H1 (cell line): Measurements from ENCODE around the gene SLC2A1. TPM values are rescaled to one million over a fixed set of nuclear protein-coding genes. Genes with fewer than 3 reads are reported as not detected.
A peak's percentile ranks its signal among the peaks of the same experiment; 100 is the strongest.

ENCODE experiments used
- CTCF ChIA-PET: fragments of 300-600 bp; sonication (Branson Sonifier 250); formaldehyde crosslinking; loops from one replicate; lab custom pipeline; 2021; ENCODE audit not compliant: partially characterized antibody; lab: Charles Lee
- POLR2A ChIA-PET: fragments of 300-600 bp; sonication (Branson Sonifier 250); formaldehyde crosslinking; loops from one replicate; lab custom pipeline; 2021; ENCODE audit warnings: inconsistent platforms; ENCODE audit not compliant: partially characterized antibody; lab: Charles Lee
- DNase-seq, 2 experiments: peaks; one replicate each; pipeline versions ENCODE4 v3.0.0 to v3.0.0-alpha.2; 2010 to 2022; ENCODE audit warnings: low spot score in 2 of 2, low read depth in 1 of 2, mixed read lengths in 1 of 2
- FAIRE-seq: peaks from 2 replicates; lab custom pipeline; 2011; peaks lifted over from hg19 to GRCh38; lab: Jason Lieb, UNC
- H2AFZ ChIP-seq: 2 replicates; pipeline ENCODE4 v1.8.1; 2012; ENCODE audit warnings: low read length, inconsistent platforms
- H2AK5ac ChIP-seq: 2 replicates; pipeline ENCODE4 v1.6.1; 2013; ENCODE audit warnings: low read depth, low read length
- H2BK120ac ChIP-seq: replicated peaks from 2 replicates; pipeline ENCODE3; 2013; ENCODE audit warnings: low read depth, low read length, inconsistent platforms
- H2BK12ac ChIP-seq: 2 replicates; pipeline ENCODE4 v1.6.1; 2013; ENCODE audit warnings: low read depth, low read length
- H2BK15ac ChIP-seq: 2 replicates; pipeline ENCODE4 v1.6.1; 2013; ENCODE audit warnings: low read length
- H2BK20ac ChIP-seq: 2 replicates; pipeline ENCODE4 v1.6.1; 2013; ENCODE audit warnings: low read length
- H2BK5ac ChIP-seq: 2 replicates; pipeline ENCODE4 v1.6.1; 2013; ENCODE audit warnings: low read depth, low read length
- H3K14ac ChIP-seq: 2 replicates; pipeline ENCODE4 v1.6.1; 2013; ENCODE audit warnings: inconsistent platforms; ENCODE audit not compliant: insufficient read length
- H3K18ac ChIP-seq: 2 replicates; pipeline ENCODE4 v1.6.1; 2013; ENCODE audit warnings: low read length; ENCODE audit errors: extremely low read depth
- H3K23ac ChIP-seq: 2 replicates; pipeline ENCODE4 v1.6.1; 2013; ENCODE audit warnings: inconsistent platforms; ENCODE audit not compliant: insufficient read length
- H3K23me2 ChIP-seq: 2 replicates; pipeline ENCODE4 v1.6.1; 2013; ENCODE audit warnings: low read depth, low read length
- H3K27ac ChIP-seq: 2 replicates; pipeline ENCODE4 v1.6.1; 2011; ENCODE audit warnings: low read depth, low read length, inconsistent platforms
- H3K27me3 ChIP-seq, 4 experiments: replicated peaks in 1 of 4; 1 replicate in 1 of 4; 2 replicates in 3 of 4; pipeline versions ENCODE4 v1.6.1 to v1.8.1; 2011 to 2013; ENCODE audit warnings: low read length in 3 of 4, mild to moderate bottlenecking in 3 of 4, inconsistent platforms in 2 of 4, mixed read lengths in 2 of 4, moderate library complexity in 1 of 4; ENCODE audit not compliant: control insufficient read depth in 3 of 4, insufficient read depth in 3 of 4; ENCODE audit errors: extremely low read depth in 1 of 4
- H3K36me3 ChIP-seq, 4 experiments: 2 replicates each; pipeline versions ENCODE4 v1.6.1 to v1.8.1; 2011 to 2013; ENCODE audit warnings: mild to moderate bottlenecking in 4 of 4, low read length in 3 of 4, moderate library complexity in 2 of 4, control low read depth in 1 of 4, inconsistent platforms in 1 of 4; ENCODE audit not compliant: insufficient read depth in 4 of 4, control insufficient read depth in 2 of 4
- H3K4ac ChIP-seq: replicated peaks from 2 replicates; pipeline ENCODE3; 2013; ENCODE audit warnings: low read length, low read depth, mixed read lengths, inconsistent platforms; ENCODE audit not compliant: insufficient read length
- H3K4me1 ChIP-seq, 4 experiments: replicated peaks in 1 of 4; 1 replicate in 1 of 4; 2 replicates in 3 of 4; pipeline versions ENCODE4 v1.6.1 to v1.8.1; 2011 to 2013; ENCODE audit warnings: low read length in 3 of 4, inconsistent platforms in 2 of 4, mixed read lengths in 1 of 4; ENCODE audit not compliant: insufficient read depth in 4 of 4, control insufficient read depth in 3 of 4
- H3K4me2 ChIP-seq, 2 experiments: 2 replicates each; pipeline versions ENCODE4 v1.6.1 to v1.8.1; 2011 to 2013; ENCODE audit warnings: low read depth in 2 of 2, low read length in 2 of 2, control low read depth in 1 of 2, inconsistent platforms in 1 of 2, mild to moderate bottlenecking in 1 of 2; ENCODE audit not compliant: insufficient read depth in 1 of 2
- H3K4me3 ChIP-seq, 4 experiments: fragments of 200-600, 300-600 bp in 1 of 4; sonication (generic), shearing (Covaris generic), sonication (Bioruptor Twin) in 1 of 4; 2 replicates each; pipeline versions ENCODE4 v1.5.1 to v1.8.1; 2011 to 2016; ENCODE audit warnings: low read length in 4 of 4, low read depth in 3 of 4, control low read depth in 2 of 4, inconsistent platforms in 2 of 4, mild to moderate bottlenecking in 2 of 4, mixed read lengths in 1 of 4, moderate library complexity in 1 of 4; ENCODE audit not compliant: insufficient read depth in 2 of 4; ENCODE audit errors: extremely low read depth in 1 of 4
- H3K56ac ChIP-seq: replicated peaks from 2 replicates; pipeline ENCODE3; 2013; ENCODE audit warnings: low read depth, mild to moderate bottlenecking, mixed read lengths, low read length, inconsistent platforms; ENCODE audit not compliant: insufficient read length
- H3K79me1 ChIP-seq: 2 replicates; pipeline ENCODE4 v1.6.1; 2013; ENCODE audit warnings: low read depth, low read length, control low read depth
- H3K79me2 ChIP-seq, 2 experiments: 2 replicates each; pipeline versions ENCODE4 v1.6.1 to v1.8.1; 2012 to 2013; ENCODE audit warnings: low read length in 2 of 2, mild to moderate bottlenecking in 2 of 2, inconsistent platforms in 1 of 2; ENCODE audit not compliant: insufficient read depth in 2 of 2, control insufficient read depth in 1 of 2
- H3K9ac ChIP-seq, 4 experiments: replicated peaks in 1 of 4; 1 replicate in 1 of 4; 2 replicates in 3 of 4; pipeline versions ENCODE4 v1.6.1 to v1.8.1; 2011 to 2013; ENCODE audit warnings: low read depth in 3 of 4, low read length in 3 of 4, control low read depth in 2 of 4, mild to moderate bottlenecking in 2 of 4, moderate library complexity in 2 of 4, inconsistent platforms in 1 of 4; ENCODE audit errors: extremely low read depth in 1 of 4
- H3K9me3 ChIP-seq, 2 experiments: 2 replicates each; pipeline versions ENCODE4 v1.6.1 to v1.8.1; 2012 to 2013; ENCODE audit warnings: mild to moderate bottlenecking in 2 of 2, moderate library complexity in 2 of 2, control low read depth in 1 of 2, inconsistent platforms in 1 of 2, low read depth in 1 of 2, low read length in 1 of 2, mixed read lengths in 1 of 2; ENCODE audit not compliant: insufficient read depth in 2 of 2
- H4K20me1 ChIP-seq, 2 experiments: replicated peaks in 1 of 2; 2 replicates each; pipeline versions ENCODE3 to v1.8.1; 2011 to 2013; ENCODE audit warnings: inconsistent platforms in 2 of 2, low read length in 2 of 2, mild to moderate bottlenecking in 1 of 2; ENCODE audit not compliant: insufficient read depth in 2 of 2, control insufficient read depth in 1 of 2
- H4K5ac ChIP-seq: 2 replicates; pipeline ENCODE4 v1.6.1; 2013; ENCODE audit warnings: low read length, low read depth, mixed read lengths, inconsistent platforms; ENCODE audit not compliant: insufficient read length
- H4K8ac ChIP-seq: 2 replicates; pipeline ENCODE4 v1.8.0; 2013; ENCODE audit warnings: mild to moderate bottlenecking, moderate library complexity, low read length, inconsistent platforms; ENCODE audit not compliant: insufficient read depth; ENCODE audit errors: extremely low read depth
- H4K91ac ChIP-seq: replicated peaks from 2 replicates; pipeline ENCODE3; 2013; ENCODE audit warnings: low read length, mixed read lengths, inconsistent platforms; ENCODE audit not compliant: insufficient read length
- CHD1 ChIP-seq: IDR thresholded peaks from 2 replicates; pipeline ENCODE4 v1.6.1; 2012; ENCODE audit warnings: low read depth, low read length, improper control_type of control experiment
- RAD21 ChIP-seq, 2 experiments: IDR thresholded peaks in 1 of 2; conservative IDR thresholded peaks in 1 of 2; 2 replicates each; pipeline ENCODE4 v1.6.1; 2011; ENCODE audit warnings: low read depth in 2 of 2, low read length in 2 of 2, improper control_type of control experiment in 1 of 2, inconsistent platforms in 1 of 2, mild to moderate bottlenecking in 1 of 2, moderate library complexity in 1 of 2
- WGBS, 2 experiments: shearing (Covaris generic) in 1 of 2; methylation state at CpG; one replicate each; pipeline versions ENCODE4 v1.1.6 to v1.1.7; 2013 to 2015; ENCODE audit warnings: low lambda C conversion rate in 2 of 2, mixed read lengths in 2 of 2, inconsistent platforms in 1 of 2, low coverage in 1 of 2, missing lambda C conversion rate in 1 of 2; ENCODE audit not compliant: insufficient replicate concordance in 2 of 2, insufficient coverage in 1 of 2, insufficient read length in 1 of 2; ENCODE audit errors: extremely low coverage in 1 of 2, missing lambda C conversion rate in 1 of 2; 5-methylcytosine and 5-hydroxymethylcytosine counted together
- polyA plus RNA-seq, 7 experiments: library from polyadenylated mRNA; depleted of rRNA in 3 of 7; stranded (reverse) in 5 of 7; unstranded in 2 of 7; fragments of >200 nt in 5 of 7; fragments of 200-250 nt in 2 of 7; gene quantifications; 1 replicate in 5 of 7; 2 replicates in 1 of 7; 4 replicates in 1 of 7; pipeline versions ENCODE4 v1.2.1 to v1.2.3, GENCODE V29; 2011 to 2013; ENCODE audit warnings: missing spikeins in 2 of 7, mixed read lengths in 2 of 7
- total RNA-seq: library from RNA; stranded (reverse); fragmentation: NEBNext Ultra II Directional; extraction: Animal tissue kit (Norgen Biotek cat#: 25700); gene quantifications from 2 replicates; pipeline ENCODE4 v1.2.1, GENCODE V29; 2021

Gene SLC2A1
- total and polyA plus RNA-seq, 2 of the 8 experiments (the other 6 are each of a cell fraction or from before 2014, with no cell fraction given) = 230 to 308 TPM

GRCh38 chr1:42975561-42976225 lies 17.0 kb upstream of the SLC2A1 start:
- CTCF ChIA-PET = interaction anchor here (1.9 kb wide), 1 partner anchor 98 kb away, joined by 5 read pairs; no protein-coding TSS in a partner anchor
- no peak overlapping the region for H3K4me2 ChIP-seq
- no peak overlapping the region for H3K9ac ChIP-seq
- H3K56ac ChIP-seq = no peak overlapping the region
- no peak overlapping the region for H3K18ac ChIP-seq
- FAIRE-seq = no peak
- no peak overlapping the region for H3K27ac ChIP-seq
- WGBS, 2 experiments = 89% methylated on average over 4 of the region's 4 CpGs; no CpG with 5 or more reads in 1 of the 2 experiments
- TF ChIP-seq RAD21 (IDR thresholded peaks at IDR 0.05 in 1 of 2, conservative IDR thresholded peaks at IDR 0.05 in 1 of 2; ENCODE audit: low read depth in 2 of 2, low read length in 2 of 2) (no peak), CHD1 (no peak)
- TF ChIP-seq, all 59 proteins: peak for 0
- no peak overlapping the region for H4K91ac ChIP-seq
- no peak overlapping the region for H4K5ac ChIP-seq
- no peak overlapping the region for H2BK5ac ChIP-seq
- no peak overlapping the region for H4K8ac ChIP-seq
- H3K36me3 ChIP-seq = peaks cover 2 to 10% (median 6%) of the 10 kb centered on the region in 4 experiments; a peak in 5 of 8 replicates
- H2BK120ac ChIP-seq = no peak overlapping the region
- H3K27me3 ChIP-seq = no peaks in the 10 kb centered on the region
- no peak overlapping the region for H3K4me3 ChIP-seq
- H3K23ac ChIP-seq = no peak overlapping the region
- POLR2A ChIA-PET = interaction anchor here (1.0 to 17.0 kb wide), 13 partner anchors 8 to 39 kb away, joined by 3 to 95 read pairs (median 4); no protein-coding TSS in a partner anchor
- H3K9me3 ChIP-seq = no peaks in the 10 kb centered on the region
- H2AFZ ChIP-seq = no peak overlapping the region
- H3K14ac ChIP-seq = no peak overlapping the region
- H2BK20ac ChIP-seq = no peak overlapping the region
- H3K79me1 ChIP-seq = peaks cover 3% of the 10 kb centered on the region; the same call in 1 of the 2 replicates
- H3K4ac ChIP-seq = no peak overlapping the region
- H2BK12ac ChIP-seq = peak overlapping the region; percentile 50; the same call in 1 of the 2 replicates
- no peaks in the 10 kb centered on the region for H3K23me2 ChIP-seq
- H2AK5ac ChIP-seq = no peak overlapping the region
- DNase-seq = no peak
- H3K4me1 ChIP-seq = peaks cover 6 to 16% (median 12%) of the 10 kb centered on the region in 4 experiments
- H3K79me2 ChIP-seq = no peaks in the 10 kb centered on the region
- H2BK15ac ChIP-seq = no peak overlapping the region
- no peaks in the 10 kb centered on the region for H4K20me1 ChIP-seq
